ENCODE measurements around the gene CITED1. TPM values are rescaled to one million over a fixed set of nuclear protein-coding genes. Genes with fewer than 3 reads are reported as not detected.

The CITED1 gene
- total RNA-seq, 1 donor = not detected

- Histone ChIP-seq H3K36me3 (ENCODE audit: insufficient read depth, low read length) (no peaks in the 10 kb centered on the region), H3K27ac (ENCODE audit: low read depth, low read length) (no peak overlapping the region), H2AFZ (ENCODE audit: low read length) (no peak overlapping the region), H3K4me3 (ENCODE audit: insufficient read depth, low read length) (no peak overlapping the region), H4K20me1 (ENCODE audit: insufficient read depth, low read length) (no peaks in the 10 kb centered on the region), H3K4me2 (ENCODE audit: insufficient read depth, low read length) (no peak overlapping the region), H3K9me3 (ENCODE audit: low read depth, low read length) (no peaks in the 10 kb centered on the region), H3K4me1 (ENCODE audit: insufficient read depth, low read length) (no peaks in the 10 kb centered on the region), H3K79me2 (ENCODE audit: insufficient read depth, low read length) (no peaks in the 10 kb centered on the region), H3K27me3 (ENCODE audit: insufficient read depth, low read length) (peaks cover 73% of the 10 kb centered on the region)
- no peak for DNase-seq (ENCODE audit: insufficient read length, low spot score, missing footprints)
- TF ChIP-seq CTCF (IDR thresholded peaks at IDR 0.05; ENCODE audit: extremely low read depth, low read depth, low read length) = peak; percentile 12
Measured at GRCh38 chrX:72294497-72294896, 11.2 kb downstream of the CITED1 start.

- no peaks in the 10 kb centered on the region for H3K36me3 ChIP-seq (ENCODE audit: insufficient read depth, low read length)
- peaks cover 8% of the 10 kb centered on the region for H3K27me3 ChIP-seq (ENCODE audit: insufficient read depth, low read length)
- no peak overlapping the region for H3K27ac ChIP-seq (ENCODE audit: low read depth, low read length)
- H4K20me1 ChIP-seq (ENCODE audit: insufficient read depth, low read length) = no peaks in the 10 kb centered on the region
- no peak overlapping the region for H2AFZ ChIP-seq (ENCODE audit: low read length)
- TF ChIP-seq CTCF (IDR thresholded peaks at IDR 0.05; ENCODE audit: extremely low read depth, low read depth, low read length) = no peak
- H3K4me1 ChIP-seq (ENCODE audit: insufficient read depth, low read length) = peaks cover 5% of the 10 kb centered on the region
- no peaks in the 10 kb centered on the region for H3K9me3 ChIP-seq (ENCODE audit: low read depth, low read length)
- no peaks in the 10 kb centered on the region for H3K79me2 ChIP-seq (ENCODE audit: insufficient read depth, low read length)
- no peak for DNase-seq (ENCODE audit: insufficient read length, low spot score, missing footprints)
- H3K4me2 ChIP-seq (ENCODE audit: insufficient read depth, low read length) = no peak overlapping the region
- no peak overlapping the region for H3K4me3 ChIP-seq (ENCODE audit: insufficient read depth, low read length)
Measured at GRCh38 chrX:72282302-72282701, 23.4 kb downstream of the CITED1 start.

GRCh38 chrX:72280321-72280845 lies 25.3 kb downstream of the CITED1 start:
- DNase-seq (ENCODE audit: insufficient read length, low spot score, missing footprints) = no peak
- no peak overlapping the region for H3K4me3 ChIP-seq (ENCODE audit: insufficient read depth, low read length)
- TF ChIP-seq CTCF (IDR thresholded peaks at IDR 0.05; ENCODE audit: extremely low read depth, low read depth, low read length) = no peak
- peaks cover 3% of the 10 kb centered on the region for H3K27me3 ChIP-seq (ENCODE audit: insufficient read depth, low read length)
- H2AFZ ChIP-seq (ENCODE audit: low read length) = no peak overlapping the region
- no peak overlapping the region for H3K4me2 ChIP-seq (ENCODE audit: insufficient read depth, low read length)
- no peak overlapping the region for H3K27ac ChIP-seq (ENCODE audit: low read depth, low read length)
- no peaks in the 10 kb centered on the region for H3K9me3 ChIP-seq (ENCODE audit: low read depth, low read length)
- peaks cover 16% of the 10 kb centered on the region for H3K4me1 ChIP-seq (ENCODE audit: insufficient read depth, low read length)
- H4K20me1 ChIP-seq (ENCODE audit: insufficient read depth, low read length) = peaks cover 11% of the 10 kb centered on the region
- H3K36me3 ChIP-seq (ENCODE audit: insufficient read depth, low read length) = peaks cover 8% of the 10 kb centered on the region
- peaks cover 17% of the 10 kb centered on the region for H3K79me2 ChIP-seq (ENCODE audit: insufficient read depth, low read length)

GRCh38 chrX:72276478-72276953 lies 29.2 kb downstream of the CITED1 start:
- Histone ChIP-seq H2AFZ (ENCODE audit: low read length) (peak overlapping the region; percentile 86), H3K27ac (ENCODE audit: low read depth, low read length) (peak overlapping the region; percentile 85), H3K36me3 (ENCODE audit: insufficient read depth, low read length) (peaks cover 46% of the 10 kb centered on the region), H3K4me2 (ENCODE audit: insufficient read depth, low read length) (peak overlapping the region; percentile 94), H3K9me3 (ENCODE audit: low read depth, low read length) (no peaks in the 10 kb centered on the region), H3K4me1 (ENCODE audit: insufficient read depth, low read length) (peaks cover 49% of the 10 kb centered on the region), H3K79me2 (ENCODE audit: insufficient read depth, low read length) (peaks cover 34% of the 10 kb centered on the region), H3K4me3 (ENCODE audit: insufficient read depth, low read length) (peak overlapping the region; percentile 93), H4K20me1 (ENCODE audit: insufficient read depth, low read length) (peaks cover 48% of the 10 kb centered on the region), H3K27me3 (ENCODE audit: insufficient read depth, low read length) (no peaks in the 10 kb centered on the region)
- DNase-seq (ENCODE audit: insufficient read length, low spot score, missing footprints) = no peak
- TF ChIP-seq CTCF (IDR thresholded peaks at IDR 0.05; ENCODE audit: extremely low read depth, low read depth, low read length) = no peak

Measured in osteoblast (primary cell).